ENCODE data around the gene KCNK3. TPM values are rescaled to one million over a fixed set of nuclear protein-coding genes. Genes with fewer than 3 reads are reported as not detected.
A peak's percentile ranks its signal among the peaks of the same experiment; 100 is the strongest.

Gene KCNK3
- total RNA-seq, 4 donors from 2014 or later: 0.37 to 1.5 (median 0.82) TPM

- Histone ChIP-seq H3K4me1 (no peaks in the 10 kb centered on the region), H3K27me3 (peaks cover 8% of the 10 kb centered on the region), H3K9me3 (no peaks in the 10 kb centered on the region), H3K36me3 (no peaks in the 10 kb centered on the region), H3K4me3 (no peak overlapping the region), H3K27ac (peak overlapping the region in 1 of 4 donors; percentile 23)
- in situ Hi-C loops (cut with MboI; ENCODE audit: low pct_ligation_motif_present in 1 of 4, low pct_unique_long_range_greater_than_20kb in 1 of 4, low sequenced_read_pairs in 3 of 4): no loop called here
- no peak for DNase-seq
- no peak for TF ChIP-seq POLR2A (IDR thresholded peaks at IDR 0.05)
- no peak for TF ChIP-seq POLR2AphosphoS5 (IDR thresholded peaks at IDR 0.05)
- TF ChIP-seq CTCF (IDR thresholded peaks at IDR 0.05): no peak
- TF ChIP-seq EP300 (IDR thresholded peaks at IDR 0.05; ENCODE audit: low read depth): no peak
- intact Hi-C loops (cut with DNase I; ENCODE audit: low total_unique reads): no loop called here
- WGBS, 2 donors (ENCODE audit: low coverage in 1 of 2): 86% methylated on average over 13 of the region's 13 CpGs; no CpG with 5 or more reads in 1 of the 2 donors
These were observed 17.8 kb upstream of the KCNK3 start for GRCh38 chr2:26674771-26675170.

GRCh38 chr2:26675651-26676255 lies 16.8 kb upstream of the KCNK3 start:
- TF ChIP-seq POLR2AphosphoS5 (IDR thresholded peaks at IDR 0.05) (no peak), POLR2A (IDR thresholded peaks at IDR 0.05) (no peak)
- 77% methylated on average over 6 of the region's 6 CpGs; no CpG with 5 or more reads in 1 of the 2 donors for WGBS, 2 donors (ENCODE audit: low coverage in 1 of 2)
- H3K36me3 ChIP-seq: no peaks in the 10 kb centered on the region
- no peak overlapping the region for H3K4me3 ChIP-seq
- no peaks in the 10 kb centered on the region for H3K4me1 ChIP-seq
- in situ Hi-C loops (cut with MboI; ENCODE audit: low pct_ligation_motif_present in 1 of 4, low pct_unique_long_range_greater_than_20kb in 1 of 4, low sequenced_read_pairs in 3 of 4) (no loop called here), intact Hi-C loops (cut with DNase I; ENCODE audit: low total_unique reads) (no loop called here)
- DNase-seq: no peak
- H3K27me3 ChIP-seq: peaks cover 8% of the 10 kb centered on the region
- H3K9me3 ChIP-seq: no peaks in the 10 kb centered on the region
- no peak overlapping the region for H3K27ac ChIP-seq

GRCh38 chr2:26678035-26678434 lies 14.5 kb upstream of the KCNK3 start:
- intact Hi-C loops (cut with DNase I; ENCODE audit: low total_unique reads): no loop called here

GRCh38 chr2:26679867-26680266 lies 12.7 kb upstream of the KCNK3 start:
- Histone ChIP-seq H3K27me3 (no peaks in the 10 kb centered on the region), H3K4me3 (no peak overlapping the region), H3K9me3 (no peaks in the 10 kb centered on the region), H3K27ac (no peak overlapping the region), H3K36me3 (no peaks in the 10 kb centered on the region), H3K4me1 (no peaks in the 10 kb centered on the region)
- in situ Hi-C loops (cut with MboI; ENCODE audit: low pct_ligation_motif_present in 1 of 4, low pct_unique_long_range_greater_than_20kb in 1 of 4, low sequenced_read_pairs in 3 of 4) (no loop called here), intact Hi-C loops (cut with DNase I; ENCODE audit: low total_unique reads) (no loop called here)
- TF ChIP-seq POLR2AphosphoS5 (IDR thresholded peaks at IDR 0.05) (no peak), POLR2A (IDR thresholded peaks at IDR 0.05) (no peak), EP300 (IDR thresholded peaks at IDR 0.05; ENCODE audit: low read depth) (no peak), CTCF (IDR thresholded peaks at IDR 0.05) (no peak)
- no peak for DNase-seq
- 67 to 83% methylated on average over 2 to 4 of the region's 4 CpGs for WGBS, 2 donors (ENCODE audit: low coverage in 1 of 2)

More at GRCh38 chr2:26678035-26678434, 14.5 kb upstream of the KCNK3 start:
- Histone ChIP-seq H3K36me3 (no peaks in the 10 kb centered on the region), H3K9me3 (no peaks in the 10 kb centered on the region), H3K27me3 (no peaks in the 10 kb centered on the region), H3K4me1 (no peaks in the 10 kb centered on the region), H3K4me3 (no peak overlapping the region), H3K27ac (no peak overlapping the region)
- TF ChIP-seq POLR2AphosphoS5 (IDR thresholded peaks at IDR 0.05) (no peak), CTCF (IDR thresholded peaks at IDR 0.05) (no peak), EP300 (IDR thresholded peaks at IDR 0.05; ENCODE audit: low read depth) (no peak), POLR2A (IDR thresholded peaks at IDR 0.05) (no peak)
- in situ Hi-C loops (cut with MboI; ENCODE audit: low pct_ligation_motif_present in 1 of 4, low pct_unique_long_range_greater_than_20kb in 1 of 4, low sequenced_read_pairs in 3 of 4): no loop called here
- DNase-seq: no peak
- WGBS, 2 donors (ENCODE audit: low coverage in 1 of 2): 76 to 88% methylated on average over 4 of the region's 4 CpGs

- DNase-seq: no peak
- intact Hi-C loops (cut with DNase I; ENCODE audit: low total_unique reads) (no loop called here), in situ Hi-C loops (cut with MboI; ENCODE audit: low pct_ligation_motif_present in 1 of 4, low pct_unique_long_range_greater_than_20kb in 1 of 4, low sequenced_read_pairs in 3 of 4) (no loop called here)
- TF ChIP-seq POLR2AphosphoS5 (IDR thresholded peaks at IDR 0.05): no peak
- TF ChIP-seq POLR2A (IDR thresholded peaks at IDR 0.05): no peak
- TF ChIP-seq EP300 (IDR thresholded peaks at IDR 0.05; ENCODE audit: low read depth): no peak
- TF ChIP-seq CTCF (IDR thresholded peaks at IDR 0.05): no peak
- Histone ChIP-seq H3K27me3 (peaks cover 4% of the 10 kb centered on the region), H3K36me3 (no peaks in the 10 kb centered on the region), H3K27ac (no peak overlapping the region), H3K9me3 (no peaks in the 10 kb centered on the region), H3K4me3 (no peak overlapping the region), H3K4me1 (peaks cover 0 to 6% (median 5%) of the 10 kb centered on the region in 4 donors)
- WGBS, 2 donors (ENCODE audit: low coverage in 1 of 2): 79% methylated on average over 3 of the region's 3 CpGs; no CpG with 5 or more reads in 1 of the 2 donors
These were observed 10.9 kb upstream of the KCNK3 start for GRCh38 chr2:26681656-26682055.
